ENCODE measurements around the gene GARNL3. TPM values are rescaled to one million over a fixed set of nuclear protein-coding genes. Genes with fewer than 3 reads are reported as not detected.
A peak's percentile ranks its signal among the peaks of the same experiment; 100 is the strongest.

Gene GARNL3
- total RNA-seq, 4 donors from 2014 or later: 12.3 to 78.4 (median 23.7) TPM

- TF ChIP-seq POLR2A (IDR thresholded peaks at IDR 0.05) (no peak), CTCF (IDR thresholded peaks at IDR 0.05) (no peak)
- H3K4me1 ChIP-seq: peaks cover 0 to 5% (median 0%) of the 10 kb centered on the region in 4 donors
- no peak for DNase-seq
- no peak overlapping the region for H3K4me3 ChIP-seq
- no peaks in the 10 kb centered on the region for H3K27me3 ChIP-seq
- no peak overlapping the region for H3K27ac ChIP-seq
- H3K36me3 ChIP-seq: no peaks in the 10 kb centered on the region
- no peaks in the 10 kb centered on the region for H3K9me3 ChIP-seq
These were observed 23.2 kb upstream of the GARNL3 start for GRCh38 chr9:127241354-127241753.

GRCh38 chr9:127244609-127245601, 19.7 kb upstream of the GARNL3 start:
- peak; percentile 96 to 99 (median 97) for DNase-seq
- Histone ChIP-seq H3K27me3 (no peaks in the 10 kb centered on the region), H3K9me3 (no peaks in the 10 kb centered on the region), H3K36me3 (no peaks in the 10 kb centered on the region), H3K4me1 (peaks cover 0 to 5% (median 0%) of the 10 kb centered on the region in 4 donors), H3K4me3 (peak overlapping the region; percentile 52 to 60 (median 54)), H3K27ac (peak overlapping the region; percentile 7 to 71 (median 70))
- peak in 1 of 6 experiments; percentile 5 for TF ChIP-seq CTCF (IDR thresholded peaks at IDR 0.05)
- peak; percentile 22 to 63 for TF ChIP-seq POLR2A (IDR thresholded peaks at IDR 0.05)

GRCh38 chr9:127245637-127246164, 18.9 kb upstream of the GARNL3 start:
- Histone ChIP-seq H3K4me1 (peaks cover 0 to 5% (median 0%) of the 10 kb centered on the region in 4 donors), H3K27ac (peak overlapping the region in 3 of 4 donors; percentile 7 to 71 (median 70)), H3K9me3 (no peaks in the 10 kb centered on the region), H3K27me3 (no peaks in the 10 kb centered on the region), H3K4me3 (peak overlapping the region; percentile 52 to 60 (median 54)), H3K36me3 (no peaks in the 10 kb centered on the region)
- DNase-seq: peak in 2 of 3 donors; percentile 56 to 58
- TF ChIP-seq CTCF (IDR thresholded peaks at IDR 0.05) (no peak), POLR2A (IDR thresholded peaks at IDR 0.05) (no peak)

GRCh38 chr9:127248241-127248640, 16.3 kb upstream of the GARNL3 start:
- no peak for DNase-seq
- TF ChIP-seq POLR2A (IDR thresholded peaks at IDR 0.05): no peak
- no peak for TF ChIP-seq CTCF (IDR thresholded peaks at IDR 0.05)
- Histone ChIP-seq H3K4me3 (no peak overlapping the region), H3K27me3 (no peaks in the 10 kb centered on the region), H3K27ac (no peak overlapping the region), H3K4me1 (peaks cover 0 to 5% (median 0%) of the 10 kb centered on the region in 4 donors), H3K36me3 (no peaks in the 10 kb centered on the region), H3K9me3 (no peaks in the 10 kb centered on the region)

- TF ChIP-seq POLR2A (IDR thresholded peaks at IDR 0.05) (no peak), CTCF (IDR thresholded peaks at IDR 0.05) (no peak)
- H3K27ac ChIP-seq: no peak overlapping the region
- H3K4me1 ChIP-seq: peaks cover 0 to 5% (median 0%) of the 10 kb centered on the region in 4 donors
- H3K4me3 ChIP-seq: no peak overlapping the region
- no peaks in the 10 kb centered on the region for H3K9me3 ChIP-seq
- H3K27me3 ChIP-seq: no peaks in the 10 kb centered on the region
- DNase-seq: no peak
- H3K36me3 ChIP-seq: no peaks in the 10 kb centered on the region
These were observed 14.7 kb upstream of the GARNL3 start for GRCh38 chr9:127249877-127250276.
